CD8-positive, alpha-beta memory T cell (primary cell): ENCODE data around the gene DUXB. TPM values are rescaled to one million over a fixed set of nuclear protein-coding genes. Genes with fewer than 3 reads are reported as not detected.
A peak's percentile ranks its signal among the peaks of the same experiment; 100 is the strongest.

ENCODE experiments used
- CTCF ChIA-PET: fragments of 350-600 bp; sonication (Branson Sonifier 250); formaldehyde crosslinking; loops from one replicate; lab custom pipeline; 2021; ENCODE audit warnings: antibody characterized with exemption; lab: Charles Lee
- POLR2A ChIA-PET: fragments of 350-600 bp; sonication (Branson Sonifier 250); formaldehyde crosslinking; loops from one replicate; lab custom pipeline; 2021; ENCODE audit warnings: antibody characterized with exemption; lab: Charles Lee
- DNase-seq, 5 donors: peaks; one replicate each; pipeline versions ENCODE4 v3.0.0 to v3.0.0-alpha.2; 2020 to 2022; ENCODE audit warnings: mixed read lengths in 1 of 5
- H3K27ac ChIP-seq: one replicate; pipeline ENCODE4 v1.7.0; 2013; ENCODE audit warnings: low read depth, mild to moderate bottlenecking, low read length, moderate library complexity
- H3K27me3 ChIP-seq: 2 replicates; pipeline ENCODE4 v1.7.0; 2013; ENCODE audit warnings: low read length, mild to moderate bottlenecking; ENCODE audit not compliant: insufficient read depth, poor library complexity, severe bottlenecking
- H3K36me3 ChIP-seq: 2 replicates; pipeline ENCODE4 v1.7.0; 2013; ENCODE audit warnings: mild to moderate bottlenecking, low read length, moderate library complexity; ENCODE audit not compliant: insufficient read depth
- H3K4me1 ChIP-seq: 2 replicates; pipeline ENCODE4 v1.7.0; 2013; ENCODE audit warnings: mild to moderate bottlenecking, low read length, moderate library complexity; ENCODE audit not compliant: insufficient read depth
- H3K4me3 ChIP-seq: 2 replicates; pipeline ENCODE4 v1.7.0; 2013; ENCODE audit warnings: mild to moderate bottlenecking, low read length
- H3K9me3 ChIP-seq: 2 replicates; pipeline ENCODE4 v1.7.0; 2013; ENCODE audit warnings: mild to moderate bottlenecking, low read length
- H3K27ac Mint-ChIP-seq, 8 donors: one replicate each; pipeline ENCODE4 v1.8.0; 2020 to 2021; ENCODE audit warnings: mixed read lengths in 8 of 8, mild to moderate bottlenecking in 6 of 8, inconsistent platforms in 3 of 8, moderate library complexity in 3 of 8
- H3K27me3 Mint-ChIP-seq, 2 donors: one replicate each; pipeline ENCODE4 v1.8.0; 2020 to 2021; ENCODE audit warnings: mixed read lengths in 2 of 2, mild to moderate bottlenecking in 1 of 2, moderate library complexity in 1 of 2
- H3K36me3 Mint-ChIP-seq, 3 donors: one replicate each; pipeline ENCODE4 v1.8.0; 2020 to 2021; ENCODE audit warnings: mixed read lengths in 3 of 3, inconsistent platforms in 1 of 3, mild to moderate bottlenecking in 1 of 3
- H3K4me1 Mint-ChIP-seq, 3 donors: one replicate each; pipeline ENCODE4 v1.8.0; 2020 to 2021; ENCODE audit warnings: mixed read lengths in 3 of 3, inconsistent platforms in 1 of 3, mild to moderate bottlenecking in 1 of 3
- H3K4me3 Mint-ChIP-seq, 7 donors: one replicate each; pipeline ENCODE4 v1.8.0; 2020 to 2021; ENCODE audit warnings: mixed read lengths in 7 of 7, mild to moderate bottlenecking in 6 of 7, moderate library complexity in 4 of 7, inconsistent platforms in 2 of 7
- H3K9me3 Mint-ChIP-seq, 5 donors: one replicate each; pipeline ENCODE4 v1.8.0; 2020 to 2022; ENCODE audit warnings: mixed read lengths in 5 of 5, mild to moderate bottlenecking in 3 of 5, moderate library complexity in 2 of 5, inconsistent platforms in 1 of 5
- polyA plus RNA-seq: library from polyadenylated mRNA; unstranded; fragments of 300-500 nt; fragmentation: Illumina TruSeq; gene quantifications from one replicate; pipeline ENCODE4 v1.2.3, GENCODE V29; 2021
- total RNA-seq, 2 experiments: library from RNA; stranded (reverse); gene quantifications; one replicate each; pipeline ENCODE4 v1.2.3, GENCODE V29; 2021

DUXB gene, protein sequence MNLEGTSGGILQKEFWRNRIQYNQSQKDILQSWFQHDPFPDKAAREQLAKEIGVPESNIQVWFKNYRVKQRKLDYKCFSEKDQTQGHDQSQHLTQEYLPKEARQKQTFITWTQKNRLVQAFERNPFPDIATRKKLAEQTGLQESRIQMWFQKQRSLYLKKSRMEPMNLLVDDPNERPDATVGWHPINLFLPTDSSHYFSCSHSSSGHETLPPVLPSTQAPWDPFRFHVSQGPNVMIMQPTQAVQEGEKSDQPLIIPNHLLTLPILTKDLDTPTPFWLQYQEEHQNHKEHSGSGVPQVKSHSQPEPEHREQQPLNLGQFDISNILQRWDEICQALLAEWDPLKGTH
- not detected for total RNA-seq
- polyA plus RNA-seq, result not detected

GRCh38 chr16:75701361-75701760, at the start of gene DUXB:
Gene DUXB (minus strand): TSS chr16:75701461. CDS start chr16:75701418, 43 bp downstream.
- CTCF ChIA-PET, result no interaction called here
- no peak within 1 kb of the TSS for H3K4me3 ChIP-seq
- no peaks in the 10 kb centered on the region for H3K9me3 Mint-ChIP-seq
- H3K36me3 Mint-ChIP-seq, result no peaks in the 10 kb centered on the region
- H3K27ac ChIP-seq, result no peak within 1 kb of the TSS
- peaks cover 0 to 3% of the 10 kb centered on the region in 2 donors for H3K27me3 Mint-ChIP-seq
- POLR2A ChIA-PET, result no interaction called here
- no peak for DNase-seq
- H3K27me3 ChIP-seq, result no peaks in the 10 kb centered on the region
- no peaks in the 10 kb centered on the region for H3K36me3 ChIP-seq
- no peaks in the 10 kb centered on the region for H3K9me3 ChIP-seq
- no peaks in the 10 kb centered on the region for H3K4me1 Mint-ChIP-seq
- H3K4me3 Mint-ChIP-seq, result no peak within 1 kb of the TSS
- no peak within 1 kb of the TSS for H3K27ac Mint-ChIP-seq
- no peaks in the 10 kb centered on the region for H3K4me1 ChIP-seq

- Histone ChIP-seq H3K9me3 (no peaks in the 10 kb centered on the region), H3K27me3 (peaks cover 4% of the 10 kb centered on the region), H3K27ac (no peak overlapping the region), H3K4me3 (no peak overlapping the region), H3K36me3 (no peaks in the 10 kb centered on the region), H3K4me1 (no peaks in the 10 kb centered on the region)
- Mint-ChIP-seq H3K4me1 (no peaks in the 10 kb centered on the region), H3K27me3 (peaks cover 16 to 35% of the 10 kb centered on the region in 2 donors), H3K4me3 (no peak overlapping the region), H3K36me3 (no peaks in the 10 kb centered on the region), H3K27ac (no peak overlapping the region), H3K9me3 (peaks cover 0 to 12% (median 0%) of the 10 kb centered on the region in 5 donors)
- DNase-seq, result no peak
- ChIA-PET POLR2A (no interaction called here), CTCF (no interaction called here)
These were observed 49.3 kb upstream of the DUXB start for GRCh38 chr16:75750528-75750927.

DNA sequence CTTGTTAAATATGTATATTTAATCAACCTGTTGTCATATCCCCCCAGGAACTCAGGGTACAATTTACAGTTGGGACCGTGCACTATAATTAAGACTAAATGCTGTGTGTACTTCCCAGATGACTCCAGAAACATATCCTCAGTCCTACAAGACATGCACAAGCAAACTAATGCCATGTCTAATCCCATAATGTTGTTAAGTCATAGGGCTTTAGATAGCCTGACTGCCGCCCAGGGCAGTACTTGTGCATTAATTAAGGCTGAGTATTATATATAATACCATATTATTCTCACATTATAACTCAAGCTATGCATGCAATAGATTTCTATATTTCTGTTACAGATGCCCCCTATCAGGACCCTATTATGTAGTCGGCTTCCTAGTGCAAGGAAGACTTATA, 45.1 kb upstream of the DUXB start:
- peaks cover 0 to 8% (median 3%) of the 10 kb centered on the region in 3 donors for H3K36me3 Mint-ChIP-seq
- POLR2A ChIA-PET, result no interaction called here

DNA sequence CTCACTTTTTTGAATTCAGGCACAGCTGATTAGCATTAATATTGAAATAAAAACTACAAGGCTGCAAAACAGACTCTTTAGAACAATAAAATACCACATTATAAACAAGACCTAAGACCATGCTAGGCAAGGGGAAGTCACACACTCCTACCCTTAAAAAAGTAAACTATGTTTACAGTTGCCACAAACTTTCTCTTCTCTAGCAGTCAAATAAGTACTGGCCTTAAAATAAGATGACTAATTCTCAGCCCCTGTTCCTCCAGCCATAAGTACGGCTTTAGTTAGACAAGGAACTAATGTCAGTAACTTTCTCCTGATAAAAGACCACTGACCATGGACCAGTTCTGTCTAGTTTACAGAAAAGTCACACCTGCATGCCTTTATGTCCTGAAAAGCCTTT, 44.6 kb upstream of the DUXB start:
- no peaks in the 10 kb centered on the region for H3K9me3 ChIP-seq
- no peak for DNase-seq
- H3K27me3 ChIP-seq, result peaks cover 4% of the 10 kb centered on the region
- no peak overlapping the region for H3K27ac Mint-ChIP-seq
- ChIA-PET POLR2A (no interaction called here), CTCF (no interaction called here)
- no peak overlapping the region for H3K27ac ChIP-seq
- H3K27me3 Mint-ChIP-seq, result peaks cover 13 to 46% of the 10 kb centered on the region in 2 donors
- H3K4me1 Mint-ChIP-seq, result no peaks in the 10 kb centered on the region
- H3K36me3 Mint-ChIP-seq, result peaks cover 0 to 8% (median 3%) of the 10 kb centered on the region in 3 donors
- no peak overlapping the region for H3K4me3 Mint-ChIP-seq
- no peaks in the 10 kb centered on the region for H3K4me1 ChIP-seq
- H3K4me3 ChIP-seq, result no peak overlapping the region
- peaks cover 9 to 20% (median 16%) of the 10 kb centered on the region in 5 donors for H3K9me3 Mint-ChIP-seq
- no peaks in the 10 kb centered on the region for H3K36me3 ChIP-seq

More for the DNA sequence above, 45.1 kb upstream of the DUXB start:
- DNase-seq, result no peak
- Mint-ChIP-seq H3K4me3 (no peak overlapping the region), H3K9me3 (peaks cover 9 to 17% (median 16%) of the 10 kb centered on the region in 5 donors), H3K27ac (no peak overlapping the region), H3K27me3 (peaks cover 13 to 44% of the 10 kb centered on the region in 2 donors), H3K4me1 (no peaks in the 10 kb centered on the region)
- H3K4me1 ChIP-seq, result no peaks in the 10 kb centered on the region
- H3K36me3 ChIP-seq, result no peaks in the 10 kb centered on the region
- no peaks in the 10 kb centered on the region for H3K9me3 ChIP-seq
- no peak overlapping the region for H3K27ac ChIP-seq
- H3K27me3 ChIP-seq, result peaks cover 4% of the 10 kb centered on the region
- CTCF ChIA-PET, result no interaction called here
- H3K4me3 ChIP-seq, result no peak overlapping the region

DNA sequence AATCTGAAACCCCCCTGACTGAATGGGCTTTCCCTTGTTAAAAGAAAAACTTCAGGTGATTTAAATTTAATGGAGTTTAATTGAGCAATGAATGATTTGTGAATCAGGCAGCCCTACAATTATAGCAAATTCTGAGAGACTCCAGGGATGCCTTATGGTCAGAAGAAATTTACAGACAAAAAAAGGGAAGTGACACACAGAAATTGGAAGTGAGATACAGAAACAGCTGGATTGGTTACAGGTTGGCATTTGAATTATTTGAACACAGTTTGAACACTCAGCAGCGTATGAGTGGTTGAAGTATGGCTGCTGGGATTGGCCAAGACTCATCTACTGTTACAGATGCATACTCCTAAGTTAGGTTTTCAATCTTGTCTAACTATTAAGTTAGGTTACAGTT, 44.0 kb upstream of the DUXB start:
- no peak overlapping the region for H3K27ac ChIP-seq
- Mint-ChIP-seq H3K27ac (peak overlapping the region in 1 of 8 donors; percentile 21), H3K36me3 (peaks cover 0 to 8% (median 3%) of the 10 kb centered on the region in 3 donors), H3K27me3 (peaks cover 15 to 44% of the 10 kb centered on the region in 2 donors), H3K4me1 (no peaks in the 10 kb centered on the region), H3K9me3 (peaks cover 9 to 22% (median 14%) of the 10 kb centered on the region in 5 donors), H3K4me3 (no peak overlapping the region)
- no peaks in the 10 kb centered on the region for H3K4me1 ChIP-seq
- no peaks in the 10 kb centered on the region for H3K36me3 ChIP-seq
- POLR2A ChIA-PET, result no interaction called here
- H3K4me3 ChIP-seq, result no peak overlapping the region
- DNase-seq, result no peak
- H3K27me3 ChIP-seq, result peaks cover 4% of the 10 kb centered on the region
- CTCF ChIA-PET, result no interaction called here
- H3K9me3 ChIP-seq, result no peaks in the 10 kb centered on the region

DNA sequence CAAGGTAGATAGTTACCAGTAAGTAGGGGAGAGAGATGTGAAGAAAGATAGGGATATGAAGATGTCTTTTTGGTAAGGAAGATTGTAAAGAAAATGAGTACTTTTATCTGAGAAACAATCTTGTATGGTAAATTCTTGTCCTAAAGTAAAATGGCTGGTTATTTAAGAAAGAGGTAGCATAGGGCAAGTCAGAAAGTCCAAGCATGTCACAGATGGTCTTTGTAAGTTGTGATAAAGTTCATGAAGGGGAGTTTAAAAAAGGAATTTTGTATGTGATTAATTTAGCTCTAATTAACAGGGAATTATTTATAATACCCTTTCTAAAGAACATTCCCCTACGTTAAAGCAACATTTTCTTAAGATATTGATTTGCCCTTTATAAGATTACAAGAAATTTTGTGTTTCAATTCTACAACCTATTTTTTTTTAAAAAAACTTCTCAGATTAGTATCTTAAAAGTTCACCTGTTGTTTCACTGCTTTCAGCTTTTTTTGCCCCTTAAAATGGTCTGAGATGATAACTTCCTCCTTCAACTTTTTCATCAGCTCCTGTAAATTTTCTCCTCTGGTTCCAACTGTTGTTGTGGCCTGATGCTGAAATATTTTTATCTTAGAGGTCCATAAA, 41.3 kb upstream of the DUXB start:
- Mint-ChIP-seq H3K36me3 (peaks cover 0 to 8% (median 3%) of the 10 kb centered on the region in 3 donors), H3K4me1 (no peaks in the 10 kb centered on the region), H3K27ac (peak overlapping the region in 1 of 8 donors; percentile 10), H3K27me3 (peaks cover 18 to 27% of the 10 kb centered on the region in 2 donors), H3K4me3 (no peak overlapping the region), H3K9me3 (peaks cover 4 to 22% (median 12%) of the 10 kb centered on the region in 5 donors)
- Histone ChIP-seq H3K9me3 (no peaks in the 10 kb centered on the region), H3K36me3 (no peaks in the 10 kb centered on the region), H3K27me3 (no peaks in the 10 kb centered on the region), H3K4me1 (no peaks in the 10 kb centered on the region), H3K4me3 (no peak overlapping the region), H3K27ac (no peak overlapping the region)
- ChIA-PET POLR2A (no interaction called here), CTCF (no interaction called here)
- no peak for DNase-seq

DNA sequence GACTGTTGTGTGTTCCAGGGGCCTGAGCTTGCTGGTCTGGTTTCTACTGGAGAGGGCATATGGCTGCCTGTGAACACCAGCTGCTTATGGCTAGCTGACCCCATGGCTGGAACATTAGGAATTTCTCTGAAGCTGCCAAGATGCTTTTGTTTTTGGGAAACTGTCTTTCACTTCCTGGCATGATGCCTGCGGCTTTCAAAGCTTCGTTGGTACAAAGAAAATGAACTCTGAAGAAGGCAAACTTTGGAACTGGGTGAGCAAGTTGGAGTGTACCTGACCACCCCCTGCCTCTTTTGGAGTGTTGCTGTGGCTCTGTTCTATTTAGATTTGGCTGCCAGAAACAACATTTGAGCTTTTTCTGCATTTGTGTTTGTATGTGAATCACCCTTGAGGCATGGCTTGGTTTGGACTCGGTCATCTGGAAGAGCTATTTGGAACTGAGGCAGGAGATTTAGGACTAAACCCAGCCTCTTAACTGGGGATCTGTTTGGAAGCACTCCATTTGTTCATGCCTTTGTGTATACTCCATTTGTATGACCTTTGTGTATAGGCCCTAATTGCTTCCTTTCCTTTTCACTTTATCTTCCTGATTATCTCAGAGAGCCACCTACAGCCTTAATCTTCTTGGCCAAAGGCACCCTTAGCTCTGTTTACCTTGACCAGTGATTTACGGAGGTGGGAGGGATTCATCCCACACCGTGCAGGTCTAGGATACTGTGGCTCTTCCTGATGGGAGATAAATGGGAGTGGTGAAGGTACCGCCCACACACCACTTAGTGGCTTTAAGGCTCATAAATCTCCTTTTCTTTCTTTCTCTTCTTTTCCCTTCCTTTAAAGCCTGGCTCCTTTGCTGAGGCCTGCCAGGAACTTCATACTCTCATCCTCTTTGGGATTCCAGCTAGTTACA, 32.3 kb upstream of the DUXB start:
- no peak overlapping the region for H3K27ac ChIP-seq
- H3K27me3 ChIP-seq, result no peaks in the 10 kb centered on the region
- DNase-seq, result no peak
- peaks cover 0 to 5% of the 10 kb centered on the region in 2 donors for H3K27me3 Mint-ChIP-seq
- H3K4me1 ChIP-seq, result no peaks in the 10 kb centered on the region
- peak overlapping the region in 3 of 8 donors; percentile 0 to 80 (median 13) for H3K27ac Mint-ChIP-seq
- no peaks in the 10 kb centered on the region for H3K36me3 Mint-ChIP-seq
- no peaks in the 10 kb centered on the region for H3K36me3 ChIP-seq
- ChIA-PET POLR2A (interaction anchor here (0.7 kb wide), 1 partner anchor 237 kb away, joined by 3 read pairs; no protein-coding TSS in a partner anchor), CTCF (interaction anchor here (1.0 kb wide), 1 partner anchor 318 kb away, joined by 3 read pairs; no protein-coding TSS in a partner anchor)
- no peak overlapping the region for H3K4me3 ChIP-seq
- H3K4me1 Mint-ChIP-seq, result no peaks in the 10 kb centered on the region
- no peaks in the 10 kb centered on the region for H3K9me3 ChIP-seq
- no peak overlapping the region for H3K4me3 Mint-ChIP-seq
- no peaks in the 10 kb centered on the region for H3K9me3 Mint-ChIP-seq
